SU-DHL-6 (cell line): ENCODE results near the gene CGB7.

Source experiments
- H2AFZ ChIP-seq: fragments of 200-600 bp; sonication (generic); 2 replicates; pipeline ENCODE4 v1.6.1; 2014; ENCODE audit warnings: low read depth, mild to moderate bottlenecking, moderate library complexity, mixed read lengths, antibody characterized with exemption, low read length; ENCODE audit not compliant: severe bottlenecking
- H3F3A ChIP-seq: fragments of 200-600 bp; shearing (Covaris generic); 2 replicates; pipeline ENCODE4 v1.6.0; 2016; ENCODE audit warnings: antibody characterized with exemption, mild to moderate bottlenecking; ENCODE audit not compliant: insufficient read depth
- H3K27ac ChIP-seq: fragments of 200-600 bp; sonication (generic); 2 replicates; pipeline ENCODE4 v1.5.1; 2016; ENCODE audit warnings: low read depth, mild to moderate bottlenecking, low read length, moderate library complexity, mixed read lengths
- H3K27me3 ChIP-seq: fragments of 200-600 bp; sonication (generic), shearing (Covaris generic); 2 replicates; pipeline ENCODE4 v1.6.0; 2014; ENCODE audit warnings: mild to moderate bottlenecking, low read length
- H3K36me3 ChIP-seq: fragments of 200-600 bp; sonication (generic); 2 replicates; pipeline ENCODE4 v1.6.1; 2014; ENCODE audit warnings: mild to moderate bottlenecking, low read length, mixed read lengths
- H3K4me2 ChIP-seq: fragments of 300-600, 200-600 bp; shearing (Covaris generic), sonication (generic); 2 replicates; pipeline ENCODE4 v1.6.0; 2014; ENCODE audit warnings: low read length, low read depth, mild to moderate bottlenecking; ENCODE audit not compliant: poor library complexity, severe bottlenecking
- H3K4me3 ChIP-seq: fragments of 200-600 bp; sonication (generic); 2 replicates; pipeline ENCODE4 v1.5.1; 2014; ENCODE audit warnings: antibody characterized with exemption, low read length, mild to moderate bottlenecking, mixed read lengths; ENCODE audit not compliant: insufficient read depth, poor library complexity, severe bottlenecking
- H3K79me2 ChIP-seq: fragments of 200-600 bp; sonication (generic); 2 replicates; pipeline ENCODE4 v1.6.1; 2014; ENCODE audit warnings: mild to moderate bottlenecking, low read length, moderate library complexity; ENCODE audit not compliant: insufficient read depth
- H3K9ac ChIP-seq: fragments of 200-600 bp; sonication (generic); 2 replicates; pipeline ENCODE4 v1.7.0; 2014; ENCODE audit warnings: mild to moderate bottlenecking, low read length
- H3K9me2 ChIP-seq: fragments of 200-600 bp; sonication (generic); replicated peaks from 2 replicates; pipeline ENCODE4 v1.6.1; 2014; ENCODE audit warnings: low read length; ENCODE audit not compliant: insufficient read depth
- H3K9me3 ChIP-seq: fragments of 200-600 bp; sonication (generic); 2 replicates; pipeline ENCODE4 v1.6.1; 2014; ENCODE audit warnings: low read length, mixed read lengths; ENCODE audit not compliant: insufficient read depth
- H4K20me1 ChIP-seq: fragments of 200-600 bp; sonication (generic); 2 replicates; pipeline ENCODE4 v1.6.1; 2014; ENCODE audit warnings: low read depth, mild to moderate bottlenecking, antibody characterized with exemption, low read length, moderate library complexity, mixed read lengths
- CTCF ChIP-seq: fragments of 200-600 bp; sonication (generic); IDR thresholded peaks from one replicate; pipeline ENCODE4 v1.5.1; 2017; ENCODE audit warnings: antibody characterized with exemption, mild to moderate bottlenecking, low read length, moderate library complexity; ENCODE audit not compliant: insufficient read depth, poor library complexity, severe bottlenecking
- EZH2phosphoT487 ChIP-seq: fragments of 200-600 bp; sonication (generic), shearing (Covaris generic); conservative IDR thresholded peaks from 2 replicates; pipeline ENCODE4 v1.6.1; 2018; ENCODE audit warnings: mild to moderate bottlenecking, antibody characterized with exemption, low read length, moderate library complexity, mixed read lengths

Gene CGB7

GRCh38 chr19:49092686-49093085 lies 35.1 kb upstream of the CGB7 start:
- Histone ChIP-seq H2AFZ (no peak overlapping the region), H3K9ac (no peak overlapping the region), H3F3A (peaks cover 11% of the 10 kb centered on the region), H4K20me1 (peaks cover 13% of the 10 kb centered on the region; the same call in 1 of the 2 replicates), H3K79me2 (peaks cover 51% of the 10 kb centered on the region), H3K4me2 (no peak overlapping the region), H3K36me3 (peaks cover 19% of the 10 kb centered on the region), H3K4me3 (no peak overlapping the region), H3K27ac (no peak overlapping the region), H3K9me2 (no peaks in the 10 kb centered on the region), H3K27me3 (no peaks in the 10 kb centered on the region), H3K9me3 (no peaks in the 10 kb centered on the region)
- no peak for TF ChIP-seq CTCF
- TF ChIP-seq EZH2phosphoT487: no peak

DNA sequence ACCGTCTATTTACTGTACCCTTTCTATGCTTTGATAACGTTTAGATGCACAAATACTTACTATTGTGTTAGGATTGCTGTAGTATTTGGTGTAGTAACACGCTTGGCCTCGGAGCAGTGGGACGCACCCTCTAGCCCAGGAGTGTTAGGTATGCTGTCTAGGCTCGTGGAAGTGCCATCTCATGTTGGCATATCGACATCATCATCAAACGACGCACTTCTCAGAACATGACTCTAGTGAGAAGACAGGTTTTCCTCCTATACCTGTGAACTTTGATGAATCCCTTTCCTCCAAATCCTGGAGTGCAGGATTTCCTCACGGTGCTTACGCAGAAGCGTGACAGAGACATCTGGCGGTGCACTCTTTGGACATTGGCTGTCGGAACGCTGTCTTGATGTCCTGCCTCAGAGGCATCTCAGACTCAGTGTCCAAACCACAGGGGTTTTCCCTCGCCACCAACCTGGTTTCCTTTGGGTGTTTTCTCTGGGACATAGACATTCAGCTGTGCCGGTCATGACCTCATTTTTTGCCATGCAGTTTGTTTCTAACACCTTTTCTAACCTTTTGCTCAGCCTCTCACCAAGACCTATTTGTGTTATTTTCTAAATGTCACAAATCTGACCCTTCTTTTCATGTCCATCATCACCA lies 34.0 kb upstream of the CGB7 start:
- TF ChIP-seq CTCF (no peak), EZH2phosphoT487 (no peak)
- Histone ChIP-seq H3F3A (peaks cover 3% of the 10 kb centered on the region; the same call in 1 of the 2 replicates), H3K27me3 (no peaks in the 10 kb centered on the region), H3K9ac (no peak overlapping the region), H3K9me3 (no peaks in the 10 kb centered on the region), H4K20me1 (peaks cover 23% of the 10 kb centered on the region), H2AFZ (no peak overlapping the region), H3K4me3 (no peak overlapping the region), H3K4me2 (no peak overlapping the region), H3K27ac (no peak overlapping the region), H3K9me2 (no peaks in the 10 kb centered on the region), H3K36me3 (peaks cover 31% of the 10 kb centered on the region), H3K79me2 (peaks cover 63% of the 10 kb centered on the region)

- Histone ChIP-seq H3K4me2 (peak overlapping the region; percentile 94), H3K9ac (peak overlapping the region; percentile 79), H3K27ac (no peak overlapping the region), H3F3A (no peaks in the 10 kb centered on the region), H2AFZ (no peak overlapping the region), H3K9me3 (no peaks in the 10 kb centered on the region), H3K36me3 (peaks cover 27% of the 10 kb centered on the region), H3K27me3 (no peaks in the 10 kb centered on the region), H3K79me2 (peaks cover 60% of the 10 kb centered on the region), H3K4me3 (peak overlapping the region; percentile 95), H4K20me1 (peaks cover 27% of the 10 kb centered on the region), H3K9me2 (no peaks in the 10 kb centered on the region)
- TF ChIP-seq CTCF (no peak), EZH2phosphoT487 (no peak)
Measured at GRCh38 chr19:49086296-49086695, 28.7 kb upstream of the CGB7 start.
